VCaP (cell line): Measurements from ENCODE around the gene RMDN2.
A peak's percentile ranks its signal among the peaks of the same experiment; 100 is the strongest.

Source experiments
- H3K27ac ChIP-seq: fragments of 450-650 bp; 2 replicates; pipeline ENCODE4 v1.5.1; 2017
- TF ChIP-seq, protein P1 (sequence below): fragments of 450-650 bp; conservative IDR thresholded peaks from 2 replicates; pipeline ENCODE4 v1.5.1; 2017; ENCODE audit warnings: mild to moderate bottlenecking, moderate library complexity

RMDN2 gene

DNA sequence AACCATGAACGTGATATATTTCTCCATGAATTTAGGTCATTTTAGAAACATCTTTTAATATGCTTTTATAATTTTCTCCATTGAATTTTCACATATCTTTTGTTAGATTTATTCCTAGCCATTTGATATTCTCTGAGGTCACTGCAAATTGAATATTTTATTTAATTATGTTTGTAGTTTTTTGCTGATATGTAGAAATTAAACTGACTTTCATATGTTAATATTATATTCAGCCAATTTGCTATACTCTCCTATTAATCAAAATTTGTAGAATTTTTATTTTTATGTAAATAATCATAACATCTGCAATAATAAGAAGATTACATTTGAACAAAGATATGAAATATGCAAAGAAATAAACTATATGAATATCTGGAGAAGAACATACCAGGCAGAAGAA lies 46.9 kb downstream of the RMDN2 start:
- TF ChIP-seq, protein P1, sequence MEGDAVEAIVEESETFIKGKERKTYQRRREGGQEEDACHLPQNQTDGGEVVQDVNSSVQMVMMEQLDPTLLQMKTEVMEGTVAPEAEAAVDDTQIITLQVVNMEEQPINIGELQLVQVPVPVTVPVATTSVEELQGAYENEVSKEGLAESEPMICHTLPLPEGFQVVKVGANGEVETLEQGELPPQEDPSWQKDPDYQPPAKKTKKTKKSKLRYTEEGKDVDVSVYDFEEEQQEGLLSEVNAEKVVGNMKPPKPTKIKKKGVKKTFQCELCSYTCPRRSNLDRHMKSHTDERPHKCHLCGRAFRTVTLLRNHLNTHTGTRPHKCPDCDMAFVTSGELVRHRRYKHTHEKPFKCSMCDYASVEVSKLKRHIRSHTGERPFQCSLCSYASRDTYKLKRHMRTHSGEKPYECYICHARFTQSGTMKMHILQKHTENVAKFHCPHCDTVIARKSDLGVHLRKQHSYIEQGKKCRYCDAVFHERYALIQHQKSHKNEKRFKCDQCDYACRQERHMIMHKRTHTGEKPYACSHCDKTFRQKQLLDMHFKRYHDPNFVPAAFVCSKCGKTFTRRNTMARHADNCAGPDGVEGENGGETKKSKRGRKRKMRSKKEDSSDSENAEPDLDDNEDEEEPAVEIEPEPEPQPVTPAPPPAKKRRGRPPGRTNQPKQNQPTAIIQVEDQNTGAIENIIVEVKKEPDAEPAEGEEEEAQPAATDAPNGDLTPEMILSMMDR: no peak
- H3K27ac ChIP-seq: no peak overlapping the region

DNA sequence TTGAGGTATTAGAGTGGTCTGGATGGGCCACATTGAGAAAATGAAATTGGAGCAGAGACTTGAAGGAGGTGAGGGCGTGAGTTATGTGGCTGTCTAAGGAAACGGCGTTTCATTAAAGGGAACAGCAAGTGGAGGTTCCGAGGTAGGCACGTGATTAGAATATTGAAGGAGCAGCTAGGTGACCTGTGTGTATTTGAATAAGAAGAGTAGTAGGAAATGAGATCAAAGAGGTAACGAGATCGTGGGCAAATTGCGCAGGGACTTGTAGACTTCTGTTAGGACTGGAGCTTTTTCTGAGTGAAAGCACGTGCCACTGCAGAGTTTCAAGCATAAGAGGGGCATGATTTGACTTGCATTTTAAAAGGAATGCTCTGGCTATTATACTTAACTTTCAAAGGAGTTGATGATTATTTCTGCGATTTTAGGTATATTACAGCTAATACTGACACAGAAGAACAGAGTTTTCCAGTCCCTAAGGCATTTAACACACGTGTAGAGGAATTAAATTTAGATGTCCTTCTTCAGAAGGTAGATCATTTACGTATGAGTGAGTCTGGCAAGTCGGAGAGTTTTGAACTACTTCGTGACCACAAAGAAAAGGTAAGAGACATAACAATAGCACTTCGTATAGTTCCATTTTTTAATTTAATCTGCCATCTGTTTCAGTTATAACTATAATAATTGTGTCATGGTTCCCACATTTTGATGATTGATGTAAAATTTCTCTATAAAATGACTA lies 48.7 kb downstream of the RMDN2 start:
- TF ChIP-seq, protein P1: no peak

DNA sequence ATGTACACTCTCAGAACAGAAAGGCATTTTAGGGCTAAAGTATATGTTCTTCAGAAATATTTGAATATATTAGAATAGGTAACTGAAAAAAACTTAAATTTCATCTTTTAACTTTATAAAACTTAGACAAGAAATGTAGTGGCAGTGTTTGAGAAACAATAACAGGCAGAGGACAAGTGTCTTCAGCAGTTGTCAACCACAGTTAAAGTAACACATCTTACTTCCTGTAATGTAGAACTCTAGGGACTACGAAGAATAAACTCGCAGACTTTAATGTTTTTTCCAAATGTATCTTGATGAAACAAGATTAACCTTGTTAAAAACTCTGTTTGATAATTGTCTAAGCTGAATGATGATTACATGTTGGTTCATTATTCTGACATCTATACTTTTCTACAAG lies 50.7 kb downstream of the RMDN2 start:
- H3K27ac ChIP-seq: no peak overlapping the region
- TF ChIP-seq, protein P1: no peak

More for the DNA sequence above, 48.7 kb downstream of the RMDN2 start:
- H3K27ac ChIP-seq: no peak overlapping the region

DNA sequence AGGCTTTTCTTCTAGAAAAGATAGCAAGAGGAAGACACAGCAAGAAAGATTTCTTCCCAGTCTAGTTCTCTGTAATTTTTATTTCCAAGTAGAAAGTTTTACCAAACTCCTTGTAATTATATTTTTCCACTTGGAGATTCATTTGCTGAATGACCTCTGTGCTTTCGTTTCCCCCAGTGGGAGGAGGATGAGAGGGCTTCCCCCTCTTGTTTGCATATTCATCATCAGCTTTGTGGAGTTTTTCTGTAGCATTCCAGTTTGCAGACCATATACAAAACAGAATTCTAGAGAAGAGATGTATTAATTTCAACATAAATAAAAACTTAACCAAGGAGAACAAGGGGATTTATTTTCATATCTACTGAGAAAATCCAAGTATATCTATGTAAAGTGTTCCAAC lies 51.3 kb downstream of the RMDN2 start:
- TF ChIP-seq, protein P1: no peak
- no peak overlapping the region for H3K27ac ChIP-seq

DNA sequence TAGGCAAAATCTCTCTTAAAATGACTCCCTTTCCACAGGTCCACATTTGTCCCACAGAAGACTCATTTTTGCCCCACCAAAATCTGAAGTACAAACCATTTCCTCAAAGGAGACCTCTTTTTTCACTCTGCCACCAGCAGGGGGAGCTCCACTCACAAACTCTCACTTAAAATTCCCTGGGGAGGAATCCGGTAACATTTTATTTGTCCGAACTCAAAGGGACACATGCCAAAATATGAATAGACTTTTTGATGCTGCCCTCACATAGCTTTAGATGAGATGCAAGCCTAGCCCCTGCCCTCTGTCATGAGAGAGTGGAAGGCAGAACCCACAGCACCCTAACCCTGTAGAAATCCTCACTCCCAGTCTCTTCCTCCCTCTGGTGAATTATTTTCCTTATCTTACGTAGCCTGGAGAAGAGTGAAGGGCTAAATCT lies 57.1 kb downstream of the RMDN2 start:
- TF ChIP-seq, protein P1: peak; percentile 84

DNA sequence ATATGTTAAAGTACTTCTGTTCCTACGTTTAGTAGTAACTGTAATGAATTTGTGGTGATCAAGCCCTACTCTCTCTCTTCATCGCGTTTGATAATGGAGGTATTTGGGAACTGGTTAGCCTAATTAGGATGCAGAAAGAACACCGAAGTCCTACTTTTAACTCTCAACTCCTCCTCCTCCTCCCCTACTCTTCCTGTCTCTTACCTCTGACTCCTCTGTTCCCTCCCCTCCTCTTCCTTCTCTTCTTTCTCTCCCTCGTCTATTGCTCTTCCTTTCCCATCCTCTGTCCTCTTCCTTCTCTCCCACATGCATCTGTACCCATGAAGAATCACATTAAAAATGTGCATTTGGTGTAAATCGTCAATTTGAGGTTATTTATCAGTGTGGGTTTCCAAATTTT lies 57.8 kb downstream of the RMDN2 start:
- TF ChIP-seq, protein P1: no peak
- peak overlapping the region; percentile 19; the same call in 1 of the 2 replicates for H3K27ac ChIP-seq

More for the DNA sequence above, 57.1 kb downstream of the RMDN2 start:
- peak overlapping the region; percentile 19; the same call in 1 of the 2 replicates for H3K27ac ChIP-seq

DNA sequence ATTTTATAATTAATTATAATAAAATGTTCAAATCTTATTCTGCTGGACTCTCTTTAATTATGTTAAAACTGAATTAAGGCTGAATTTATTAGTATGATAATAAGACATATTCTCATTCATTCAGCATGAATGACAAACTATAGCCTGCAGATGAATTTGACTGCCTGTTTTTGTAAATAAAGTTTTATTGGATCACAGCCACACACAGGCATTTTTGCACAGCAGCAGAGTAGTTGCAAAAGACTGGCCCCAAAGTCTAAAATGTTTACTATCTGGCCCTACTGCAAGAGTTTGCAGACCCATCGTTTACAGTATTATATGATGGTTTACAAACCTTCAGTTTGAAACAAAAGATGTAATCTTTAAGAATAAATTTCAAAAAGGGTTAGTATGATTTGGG lies 58.6 kb downstream of the RMDN2 start:
- TF ChIP-seq, protein P1: no peak
- no peak overlapping the region for H3K27ac ChIP-seq
